HepG2 (cell line): ENCODE measurements around the gene YEATS4. TPM values are rescaled to one million over a fixed set of nuclear protein-coding genes. Genes with fewer than 3 reads are reported as not detected.

Experiments used
- ATAC-seq: fragments of 200-7000 bp; cut with Tn5 transposase; 3 replicates; pipeline ENCODE4 v1.9.1; 2020; ENCODE audit warnings: mild to moderate bottlenecking, moderate library complexity
- BruUV-seq: library from RNA; stranded (reverse); fragments of 400-500 nt; replicated peaks from 2 replicates; lab custom pipeline; 2021; lab: Mats Ljungman, UMichigan
- CTCF ChIA-PET: fragments of 300-600 bp; formaldehyde crosslinking; extraction: SDS; loops from one replicate; lab custom pipeline; 2021; ENCODE audit warnings: low total read pairs, inconsistent platforms, low intra/inter-chr PET ratio; lab: Yijun Ruan, JAX
- POLR2A ChIA-PET: fragments of 350-600 bp; sonication (Branson Sonifier 250); formaldehyde crosslinking; loops from one replicate; lab custom pipeline; 2020; ENCODE audit warnings: antibody characterized with exemption, inconsistent platforms; lab: Yijun Ruan, JAX
- DNase-seq: peaks from one replicate; pipeline ENCODE4 v3.0.0-alpha.2; 2015; ENCODE audit warnings: low spot score
- FAIRE-seq: peaks from 3 replicates; lab custom pipeline; 2011; peaks lifted over from hg19 to GRCh38; lab: Jason Lieb, UNC
- H2AFZ ChIP-seq: one replicate; pipeline ENCODE4 v1.6.1; 2011; ENCODE audit warnings: low read length, inconsistent platforms
- H3K27ac ChIP-seq: fragments of 300-600 bp; 3 replicates; pipeline ENCODE4 v1.8.0; 2011; ENCODE audit warnings: mixed run types, mild to moderate bottlenecking, mixed read lengths, low read length, inconsistent platforms; ENCODE audit not compliant: insufficient read depth; ENCODE audit errors: extremely low read length
- H3K27me3 ChIP-seq, 2 experiments: fragments of 200-600 bp in 1 of 2; 2 replicates in 1 of 2; 3 replicates in 1 of 2; pipeline versions ENCODE4 v1.6.0 to v1.8.0; 2011; ENCODE audit warnings: low read length in 2 of 2, mild to moderate bottlenecking in 2 of 2, moderate library complexity in 2 of 2, inconsistent platforms in 1 of 2; ENCODE audit not compliant: insufficient read depth in 2 of 2, control insufficient read depth in 1 of 2
- H3K36me3 ChIP-seq, 2 experiments: fragments of 200-600 bp in 1 of 2; replicated peaks in 1 of 2; 2 replicates in 1 of 2; 3 replicates in 1 of 2; pipeline versions ENCODE4 v1.5.1 to v1.8.0; 2011; ENCODE audit warnings: low read length in 2 of 2, inconsistent platforms in 1 of 2; ENCODE audit not compliant: insufficient read depth in 2 of 2, control insufficient read depth in 1 of 2
- H3K4me1 ChIP-seq: 2 replicates; pipeline ENCODE4 v1.5.1; 2012; ENCODE audit warnings: low read length, inconsistent platforms; ENCODE audit not compliant: insufficient read depth
- H3K4me2 ChIP-seq: 2 replicates; pipeline ENCODE4 v1.6.0; 2011; ENCODE audit warnings: low read depth, low read length, inconsistent platforms
- H3K4me3 ChIP-seq, 3 experiments: fragments of 200-600 bp in 1 of 3; sonication (generic), shearing (Covaris generic) in 1 of 3; replicated peaks in 1 of 3; 2 replicates each; pipeline ENCODE4 v1.5.1; 2011 to 2016; ENCODE audit warnings: low read length in 3 of 3, inconsistent platforms in 2 of 3, low read depth in 2 of 3, mild to moderate bottlenecking in 2 of 3, control low read depth in 1 of 3, mixed read lengths in 1 of 3; ENCODE audit not compliant: insufficient read depth in 1 of 3
- H3K79me2 ChIP-seq: one replicate; pipeline ENCODE4 v1.6.1; 2011; ENCODE audit warnings: low read length, inconsistent platforms; ENCODE audit not compliant: insufficient read depth
- H3K9ac ChIP-seq: 2 replicates; pipeline ENCODE4 v1.6.0; 2011; ENCODE audit warnings: mild to moderate bottlenecking, low read depth, low read length, inconsistent platforms; ENCODE audit not compliant: insufficient read depth
- H3K9me3 ChIP-seq: 2 replicates; pipeline ENCODE4 v1.5.1; 2012; ENCODE audit warnings: mild to moderate bottlenecking, low read length
- H4K20me1 ChIP-seq: 2 replicates; pipeline ENCODE4 v1.6.0; 2011; ENCODE audit warnings: inconsistent platforms, mild to moderate bottlenecking, low read length, moderate library complexity; ENCODE audit not compliant: insufficient read depth
- ATM ChIP-seq: fragments of 450-650 bp; IDR thresholded peaks from 2 replicates; pipeline ENCODE4 v1.7.1; 2017; ENCODE audit warnings: mild to moderate bottlenecking, borderline replicate concordance
- BRF2 ChIP-seq: sonication (generic); formaldehyde crosslinking; IDR thresholded peaks from 2 replicates; pipeline ENCODE4 v1.8.1; 2022; ENCODE audit warnings: mild to moderate bottlenecking, missing genetic modification reagents
- CEBPG ChIP-seq: IDR thresholded peaks from 2 replicates; pipeline ENCODE4 v1.6.1; 2016
- HNRNPL ChIP-seq: fragments of 200-400 bp; formaldehyde crosslinking; IDR thresholded peaks from 2 replicates; pipeline ENCODE4 v1.6.1; 2017; ENCODE audit warnings: mild to moderate bottlenecking, low read depth, low read length
- HOXA5 ChIP-seq: sonication (generic); formaldehyde crosslinking; IDR thresholded peaks from 2 replicates; pipeline ENCODE4 v1.4.0; 2020; ENCODE audit warnings: missing genetic modification reagents
- KDM4B ChIP-seq: sonication (generic); formaldehyde crosslinking; IDR thresholded peaks from 2 replicates; pipeline ENCODE4 v1.4.0; 2020; ENCODE audit warnings: missing genetic modification reagents
- MAFF ChIP-seq: IDR thresholded peaks from 2 replicates; pipeline ENCODE4 v1.6.1; 2011; ENCODE audit warnings: low read depth, low read length, improper control_type of control experiment
- MBNL3 ChIP-seq: fragments of 250-450 bp; sonication (Bioruptor Pico); conservative IDR thresholded peaks from 2 replicates; pipeline ENCODE4 v1.8.0; 2022; ENCODE audit warnings: mild to moderate bottlenecking, inconsistent platforms
- MIER3 ChIP-seq: IDR thresholded peaks from 2 replicates; pipeline ENCODE4 v1.6.1; 2016; ENCODE audit warnings: missing compliant biosample characterization, borderline replicate concordance
- RAD21 ChIP-seq: fragments of 450-650 bp; formaldehyde crosslinking; IDR thresholded peaks from 2 replicates; pipeline ENCODE4 v1.5.0; 2020; ENCODE audit warnings: mild to moderate bottlenecking
- TAF1 ChIP-seq: sonication (generic); formaldehyde crosslinking; IDR thresholded peaks from 2 replicates; pipeline ENCODE4 v1.4.0; 2020; ENCODE audit warnings: missing genetic modification reagents
- ZNF841 ChIP-seq: sonication (generic); formaldehyde crosslinking; IDR thresholded peaks from 2 replicates; pipeline ENCODE4 v1.8.1; 2023; ENCODE audit warnings: missing genetic modification reagents, borderline replicate concordance
- WGBS: methylation state at CpG from one replicate; pipeline ENCODE4 v1.1.6; 2017; ENCODE audit warnings: low lambda C conversion rate; 5-methylcytosine and 5-hydroxymethylcytosine counted together
- in situ Hi-C: cut with HindIII; loops from 2 replicates; pipeline ENCODE4 v1.10.0; 2017; ENCODE audit warnings: low pct_unique_long_range_greater_than_20kb; ENCODE audit not compliant: extremely low pct_ligation_motif_present
- intact Hi-C: fragments of 100-400 bp; cut with micrococcal nuclease; formaldehyde crosslinking; loops from one replicate; pipeline ENCODE4 v1.10.0; 2022; ENCODE audit not compliant: unreplicated experiment
- polyA plus RNA-seq, 8 experiments: library from polyadenylated mRNA; depleted of rRNA in 3 of 8; stranded (reverse) in 7 of 8; unstranded in 1 of 8; fragments of >200 nt; fragmentation: Illumina TruSeq in 4 of 8; extraction: Trizol in 4 of 8; gene quantifications; 2 replicates each; pipeline versions ENCODE4 v1.2.1 to v1.2.3, GENCODE V29; 2011 to 2016; ENCODE audit warnings: low read depth in 4 of 8, missing spikeins in 1 of 8, mixed read lengths in 1 of 8; ENCODE audit not compliant: insufficient read depth in 1 of 8
- total RNA-seq, 5 experiments: library from RNA; depleted of rRNA; stranded (reverse); fragments of >200 nt; fragmentation: Illumina TruSeq; extraction: Trizol; gene quantifications; 2 replicates each; pipeline ENCODE4 v1.2.3, GENCODE V29; 2016; ENCODE audit warnings: low read depth in 1 of 5
- TF ChIP-seq, protein P1 (sequence below): sonication (generic); formaldehyde crosslinking; IDR thresholded peaks from 2 replicates; pipeline ENCODE4 v1.4.0; 2020; ENCODE audit warnings: low read depth, mild to moderate bottlenecking, missing genetic modification reagents
- TF ChIP-seq, protein P2 (sequence below): sonication (generic); formaldehyde crosslinking; IDR thresholded peaks from 2 replicates; pipeline ENCODE4 v1.4.0; 2020; ENCODE audit warnings: missing genetic modification reagents

The YEATS4 gene
- total and polyA plus RNA-seq, 2 of the 13 experiments (the other 11 are each of a cell fraction or from before 2014, with no cell fraction given): 16.8 to 45.0 TPM

DNA sequence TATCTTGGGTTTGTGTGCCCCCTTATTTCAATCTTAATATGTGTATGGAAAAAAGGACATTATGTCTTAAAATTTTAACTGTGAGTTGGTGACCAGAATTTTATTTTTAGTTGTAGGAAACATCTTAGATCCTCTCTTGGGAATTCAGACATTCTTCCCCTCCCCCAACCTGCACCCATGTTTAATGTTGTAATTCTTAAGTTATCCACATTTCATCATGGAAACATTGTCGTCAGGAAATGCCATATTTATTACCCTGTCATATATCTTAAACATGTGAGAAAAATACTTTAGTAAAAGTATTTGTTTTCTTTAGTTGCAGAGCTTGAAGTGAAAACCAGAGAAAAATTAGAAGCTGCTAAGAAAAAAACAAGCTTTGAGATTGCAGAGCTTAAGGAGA lies 30.3 kb downstream of the YEATS4 start:
- ATAC-seq: no peak
- in situ Hi-C loops: loop anchor here (10.0 kb wide), 1 partner anchor 185 kb away; no protein-coding TSS in a partner anchor
- BruUV-seq: no TSS peak
- H3K9ac ChIP-seq: no peak overlapping the region
- H3K4me1 ChIP-seq: no peaks in the 10 kb centered on the region
- H2AFZ ChIP-seq: no peak overlapping the region
- no peak overlapping the region for H3K27ac ChIP-seq
- no peak overlapping the region for H3K4me2 ChIP-seq
- H3K36me3 ChIP-seq: peaks cover 3 to 40% of the 10 kb centered on the region in 2 experiments; a peak in 3 of 5 replicates
- CTCF ChIA-PET: no interaction called here
- POLR2A ChIA-PET: no interaction called here
- no peaks in the 10 kb centered on the region for H4K20me1 ChIP-seq
- H3K4me3 ChIP-seq: no peak overlapping the region
- WGBS: 97% methylated on average over 1 of the region's 1 CpG
- no peak for DNase-seq
- intact Hi-C loops: loop anchor here (10.0 kb wide), 1 partner anchor 95 kb away; no protein-coding TSS in a partner anchor
- FAIRE-seq: no peak
- no peak for TF ChIP-seq TAF1 (CRISPR knock-in tag)
- H3K9me3 ChIP-seq: no peaks in the 10 kb centered on the region
- H3K79me2 ChIP-seq: no peaks in the 10 kb centered on the region
- no peaks in the 10 kb centered on the region for H3K27me3 ChIP-seq

DNA sequence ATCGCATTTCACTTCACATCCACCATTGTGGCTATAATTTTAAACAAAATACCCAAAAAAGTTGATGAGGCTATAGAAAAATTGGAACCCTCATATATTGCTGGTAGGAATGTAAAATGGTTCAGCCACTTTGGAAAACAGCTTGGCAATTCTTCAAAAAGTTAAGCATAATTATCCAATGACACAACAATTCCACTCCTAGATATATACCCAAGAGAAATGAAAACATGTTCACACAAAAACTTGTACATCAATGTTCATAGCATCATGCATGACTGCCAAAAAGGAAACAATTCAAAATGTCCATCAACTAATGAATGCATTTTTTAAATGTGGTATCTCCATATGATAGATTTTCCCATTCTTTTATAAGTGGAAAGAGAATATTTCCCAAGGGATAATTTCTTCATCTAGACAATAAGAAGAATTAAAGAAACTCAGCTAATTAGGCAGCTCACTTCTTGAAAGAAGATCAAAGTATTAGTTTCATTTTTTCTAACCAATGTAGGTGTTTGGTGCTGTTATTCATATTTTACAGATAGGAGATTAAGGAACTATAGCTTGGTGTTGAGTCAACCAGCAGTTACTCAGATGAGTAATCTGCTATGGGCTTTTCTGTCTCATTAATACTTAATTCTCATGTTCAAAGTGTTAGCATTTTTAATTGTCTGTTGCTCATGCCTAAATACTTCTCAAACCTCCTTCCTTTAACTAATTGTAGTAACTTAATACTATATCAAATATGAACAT lies 32.8 kb downstream of the YEATS4 start:
- Histone ChIP-seq H3K36me3 (peaks cover 3 to 36% of the 10 kb centered on the region in 2 experiments; a peak in 3 of 5 replicates), H4K20me1 (no peaks in the 10 kb centered on the region), H3K27ac (no peak overlapping the region), H3K27me3 (no peaks in the 10 kb centered on the region), H2AFZ (no peak overlapping the region), H3K4me3 (no peak overlapping the region), H3K79me2 (no peaks in the 10 kb centered on the region), H3K9me3 (peaks cover 5% of the 10 kb centered on the region; the same call in 1 of the 2 replicates), H3K4me2 (no peak overlapping the region), H3K4me1 (no peaks in the 10 kb centered on the region), H3K9ac (no peak overlapping the region)
- no peak for TF ChIP-seq ZNF841
- TF ChIP-seq HOXA5 (CRISPR knock-in tag): no peak
- TF ChIP-seq RAD21 (CRISPR knock-in tag): no peak
- TF ChIP-seq BRF2 (CRISPR knock-in tag): no peak
- no peak for TF ChIP-seq HNRNPL
- TF ChIP-seq MIER3 (CRISPR knock-in tag): no peak
- no peak for TF ChIP-seq CEBPG
- no peak for TF ChIP-seq MAFF
- TF ChIP-seq KDM4B (CRISPR knock-in tag): no peak
- no peak for TF ChIP-seq ATM
- TF ChIP-seq, protein P1, sequence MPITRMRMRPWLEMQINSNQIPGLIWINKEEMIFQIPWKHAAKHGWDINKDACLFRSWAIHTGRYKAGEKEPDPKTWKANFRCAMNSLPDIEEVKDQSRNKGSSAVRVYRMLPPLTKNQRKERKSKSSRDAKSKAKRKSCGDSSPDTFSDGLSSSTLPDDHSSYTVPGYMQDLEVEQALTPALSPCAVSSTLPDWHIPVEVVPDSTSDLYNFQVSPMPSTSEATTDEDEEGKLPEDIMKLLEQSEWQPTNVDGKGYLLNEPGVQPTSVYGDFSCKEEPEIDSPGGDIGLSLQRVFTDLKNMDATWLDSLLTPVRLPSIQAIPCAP: no peak
- no peak for TF ChIP-seq MBNL3 (CRISPR knock-in tag)
- TF ChIP-seq, protein P2, sequence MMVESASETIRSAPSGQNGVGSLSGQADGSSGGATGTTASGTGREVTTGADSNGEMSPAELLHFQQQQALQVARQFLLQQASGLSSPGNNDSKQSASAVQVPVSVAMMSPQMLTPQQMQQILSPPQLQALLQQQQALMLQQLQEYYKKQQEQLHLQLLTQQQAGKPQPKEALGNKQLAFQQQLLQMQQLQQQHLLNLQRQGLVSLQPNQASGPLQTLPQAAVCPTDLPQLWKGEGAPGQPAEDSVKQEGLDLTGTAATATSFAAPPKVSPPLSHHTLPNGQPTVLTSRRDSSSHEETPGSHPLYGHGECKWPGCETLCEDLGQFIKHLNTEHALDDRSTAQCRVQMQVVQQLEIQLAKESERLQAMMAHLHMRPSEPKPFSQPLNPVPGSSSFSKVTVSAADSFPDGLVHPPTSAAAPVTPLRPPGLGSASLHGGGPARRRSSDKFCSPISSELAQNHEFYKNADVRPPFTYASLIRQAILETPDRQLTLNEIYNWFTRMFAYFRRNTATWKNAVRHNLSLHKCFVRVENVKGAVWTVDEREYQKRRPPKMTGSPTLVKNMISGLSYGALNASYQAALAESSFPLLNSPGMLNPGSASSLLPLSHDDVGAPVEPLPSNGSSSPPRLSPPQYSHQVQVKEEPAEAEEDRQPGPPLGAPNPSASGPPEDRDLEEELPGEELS (CRISPR knock-in tag): no peak
- BruUV-seq: no TSS peak
- DNase-seq (no peak), ATAC-seq (no peak), FAIRE-seq (no peak)
- 100% methylated on average over 1 of the region's 1 CpG for WGBS
- intact Hi-C loops: no loop called here
- POLR2A ChIA-PET: no interaction called here
- in situ Hi-C loops: no loop called here
- CTCF ChIA-PET: no interaction called here
